Kidney epithelial cell (primary cell): Measurements from ENCODE around the gene SND1. TPM values are rescaled to one million over a fixed set of nuclear protein-coding genes. Genes with fewer than 3 reads are reported as not detected.

Experiments used
- DNase-seq: peaks from one replicate; pipeline ENCODE4 v3.0.0-alpha.2; 2010; ENCODE audit warnings: low read depth
- H3K27me3 ChIP-seq: 2 replicates; pipeline ENCODE4 v1.6.0; 2011; ENCODE audit warnings: low read length; ENCODE audit not compliant: control insufficient read depth, insufficient read depth
- H3K36me3 ChIP-seq: 2 replicates; pipeline ENCODE4 v1.5.1; 2011; ENCODE audit warnings: low read length; ENCODE audit not compliant: control insufficient read depth, insufficient read depth
- H3K4me3 ChIP-seq: 2 replicates; pipeline ENCODE4 v1.5.1; 2011; ENCODE audit warnings: low read depth, mild to moderate bottlenecking, control low read depth, low read length
- total RNA-seq: library from RNA; depleted of rRNA; stranded (reverse); fragments of >200 nt; gene quantifications from 2 replicates; pipeline ENCODE4 v1.2.3, GENCODE V29; 2015
- TF ChIP-seq, protein P1 (sequence below): IDR thresholded peaks from 2 replicates; pipeline ENCODE4 v1.5.1; 2011; ENCODE audit warnings: mild to moderate bottlenecking, moderate library complexity, low read length, control low read depth, inconsistent platforms; ENCODE audit not compliant: insufficient read depth, poor library complexity, severe bottlenecking

The SND1 gene
- total RNA-seq, 1 donor from 2014 or later: 257 TPM

DNA sequence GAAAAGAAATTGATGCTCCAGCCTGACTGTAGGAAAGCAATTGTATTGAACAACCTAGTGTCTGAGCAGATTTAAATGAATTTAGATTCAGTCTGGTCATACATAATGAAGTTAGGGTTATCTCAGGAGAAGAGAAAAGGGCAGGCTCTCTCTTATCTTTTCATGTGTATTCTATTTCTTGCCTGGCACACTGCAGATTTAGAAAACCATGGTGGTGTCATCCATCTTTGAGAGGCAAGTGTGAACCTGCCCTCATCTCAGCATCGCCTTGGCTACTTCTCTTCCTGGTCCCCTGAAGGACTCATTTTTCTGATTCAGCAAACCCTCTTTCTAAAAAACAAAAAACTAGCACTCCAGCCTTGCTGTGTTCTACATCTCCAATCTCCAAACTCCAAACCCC is 241.6 kb downstream of the SND1 start:
- DNase-seq: no peak
- Histone ChIP-seq H3K4me3 (no peak overlapping the region), H3K36me3 (peaks cover 1% of the 10 kb centered on the region), H3K27me3 (no peaks in the 10 kb centered on the region)
- TF ChIP-seq, protein P1, sequence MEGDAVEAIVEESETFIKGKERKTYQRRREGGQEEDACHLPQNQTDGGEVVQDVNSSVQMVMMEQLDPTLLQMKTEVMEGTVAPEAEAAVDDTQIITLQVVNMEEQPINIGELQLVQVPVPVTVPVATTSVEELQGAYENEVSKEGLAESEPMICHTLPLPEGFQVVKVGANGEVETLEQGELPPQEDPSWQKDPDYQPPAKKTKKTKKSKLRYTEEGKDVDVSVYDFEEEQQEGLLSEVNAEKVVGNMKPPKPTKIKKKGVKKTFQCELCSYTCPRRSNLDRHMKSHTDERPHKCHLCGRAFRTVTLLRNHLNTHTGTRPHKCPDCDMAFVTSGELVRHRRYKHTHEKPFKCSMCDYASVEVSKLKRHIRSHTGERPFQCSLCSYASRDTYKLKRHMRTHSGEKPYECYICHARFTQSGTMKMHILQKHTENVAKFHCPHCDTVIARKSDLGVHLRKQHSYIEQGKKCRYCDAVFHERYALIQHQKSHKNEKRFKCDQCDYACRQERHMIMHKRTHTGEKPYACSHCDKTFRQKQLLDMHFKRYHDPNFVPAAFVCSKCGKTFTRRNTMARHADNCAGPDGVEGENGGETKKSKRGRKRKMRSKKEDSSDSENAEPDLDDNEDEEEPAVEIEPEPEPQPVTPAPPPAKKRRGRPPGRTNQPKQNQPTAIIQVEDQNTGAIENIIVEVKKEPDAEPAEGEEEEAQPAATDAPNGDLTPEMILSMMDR: no peak

DNA sequence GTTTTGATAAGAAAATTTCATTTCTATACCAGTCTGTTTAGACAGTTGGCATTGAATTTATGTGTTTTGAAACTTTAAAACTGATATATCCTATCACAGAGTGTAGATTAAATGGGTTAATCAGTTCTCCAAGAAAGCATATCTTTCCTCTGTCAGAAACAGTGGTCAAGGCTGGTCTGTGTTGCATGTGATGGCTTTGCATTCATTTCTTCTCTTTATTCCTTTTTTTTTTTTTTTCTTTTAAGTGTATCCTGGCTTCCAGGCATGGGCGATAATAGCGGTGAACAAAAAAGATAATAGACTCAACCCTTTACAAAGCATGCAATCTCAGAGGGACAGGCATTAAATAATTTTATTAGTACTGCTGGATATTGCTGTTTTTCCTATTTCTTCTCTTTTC is 242.6 kb downstream of the SND1 start:
- DNase-seq: no peak
- TF ChIP-seq, protein P1: no peak
- Histone ChIP-seq H3K27me3 (no peaks in the 10 kb centered on the region), H3K36me3 (peaks cover 1% of the 10 kb centered on the region), H3K4me3 (no peak overlapping the region)

DNA sequence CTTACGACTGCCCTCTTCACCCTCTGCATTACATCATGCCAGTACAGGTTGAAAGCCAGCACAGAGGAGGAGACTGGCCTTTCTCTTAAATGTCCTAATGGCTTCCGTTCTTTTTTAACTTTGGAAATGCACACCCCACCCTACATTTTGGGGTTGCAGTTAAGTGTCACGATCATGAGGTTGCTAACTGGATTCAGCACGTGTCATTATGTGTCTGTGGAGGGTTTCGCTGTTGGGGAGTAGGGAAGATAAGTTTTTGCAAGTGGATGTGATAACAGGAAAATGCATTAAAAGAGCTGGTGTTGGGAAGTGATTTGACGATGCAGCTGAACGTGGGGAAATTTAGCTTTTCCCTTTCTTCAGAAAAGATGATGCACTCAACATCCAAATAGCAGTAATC is 243.4 kb downstream of the SND1 start:
- H3K36me3 ChIP-seq: peaks cover 1% of the 10 kb centered on the region
- no peak overlapping the region for H3K4me3 ChIP-seq
- DNase-seq: no peak
- no peaks in the 10 kb centered on the region for H3K27me3 ChIP-seq
- TF ChIP-seq, protein P1: no peak

DNA sequence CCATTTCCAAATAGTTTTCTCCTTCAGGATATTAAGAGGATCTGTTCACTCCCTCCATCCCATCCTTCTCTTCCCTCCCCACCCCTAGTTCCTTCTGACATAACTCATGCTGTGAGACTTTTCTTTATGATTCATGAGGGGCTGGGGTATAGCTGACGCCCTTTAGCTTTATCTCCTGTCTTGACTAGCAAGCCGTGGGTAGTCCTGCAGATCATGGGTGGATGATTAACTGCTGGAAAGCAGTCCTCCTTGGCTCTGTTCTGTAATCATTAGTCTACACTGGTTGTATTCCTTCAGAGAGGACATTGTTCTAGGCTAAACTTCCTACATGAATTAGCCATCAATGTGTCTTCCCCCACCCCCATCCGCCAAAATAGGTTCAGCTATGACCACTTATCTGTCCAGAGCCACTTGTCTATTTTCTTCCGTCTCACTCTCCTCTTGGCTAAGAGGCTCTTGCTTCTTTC is 243.9 kb downstream of the SND1 start:
- TF ChIP-seq, protein P1: no peak
- H3K36me3 ChIP-seq: peaks cover 1% of the 10 kb centered on the region
- DNase-seq: no peak
- H3K27me3 ChIP-seq: no peaks in the 10 kb centered on the region
- H3K4me3 ChIP-seq: no peak overlapping the region

DNA sequence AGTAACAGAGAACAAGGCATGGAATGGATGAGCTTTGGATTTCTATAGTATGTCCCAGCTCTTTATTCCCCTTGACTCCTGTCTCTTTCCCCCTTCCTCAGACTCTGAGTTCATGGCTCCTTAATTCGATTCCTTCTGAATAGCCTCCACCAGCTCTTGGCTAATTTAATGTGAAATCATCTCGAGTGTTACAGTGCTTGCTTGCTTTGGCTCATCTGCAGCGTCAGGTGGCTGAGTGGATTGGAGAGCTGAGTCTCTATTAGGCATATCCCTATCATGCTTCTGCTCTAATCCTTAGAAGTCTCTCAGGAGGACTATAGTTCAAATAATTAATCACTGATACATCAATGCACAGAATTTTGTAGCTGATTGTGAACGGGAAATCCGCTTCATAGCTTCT is 244.7 kb downstream of the SND1 start:
- TF ChIP-seq, protein P1: no peak
- DNase-seq: no peak
- no peak overlapping the region for H3K4me3 ChIP-seq
- peaks cover 1% of the 10 kb centered on the region for H3K36me3 ChIP-seq
- H3K27me3 ChIP-seq: no peaks in the 10 kb centered on the region

DNA sequence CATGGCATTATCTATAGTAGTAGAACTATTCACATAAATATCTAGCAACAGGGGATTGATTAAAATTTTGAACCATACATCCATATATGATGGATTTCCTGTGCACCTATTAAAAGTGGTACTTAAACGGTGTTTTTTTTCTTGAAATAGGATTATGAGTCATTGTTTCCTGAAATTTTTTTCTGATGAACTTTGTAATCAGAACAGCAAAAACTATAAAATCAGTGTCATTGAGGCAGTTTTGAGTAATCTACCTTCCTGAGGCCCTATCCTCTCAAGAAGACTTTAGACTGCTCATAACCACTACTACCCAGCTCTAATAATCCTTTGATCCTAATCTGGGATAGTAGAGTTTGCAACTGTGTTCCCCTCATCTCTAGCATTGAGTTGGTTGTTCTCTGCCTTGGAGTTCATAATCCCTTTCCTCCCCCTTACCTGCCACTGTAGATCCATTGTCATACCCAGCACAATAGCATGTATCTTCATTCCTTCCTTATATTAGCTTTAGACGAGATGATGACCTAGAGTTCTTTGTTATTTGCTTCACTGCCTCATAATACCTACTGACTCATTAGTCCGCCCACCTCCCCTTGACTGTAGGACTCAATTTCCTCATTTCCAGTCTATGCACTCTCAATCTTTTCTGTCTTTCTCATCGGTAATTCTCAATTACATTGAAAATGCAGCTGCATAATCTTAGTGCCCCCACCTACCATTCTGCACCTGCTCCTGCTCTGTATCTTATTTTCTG is 245.9 kb downstream of the SND1 start:
- TF ChIP-seq, protein P1: no peak
- Histone ChIP-seq H3K27me3 (no peaks in the 10 kb centered on the region), H3K36me3 (no peaks in the 10 kb centered on the region), H3K4me3 (no peak overlapping the region)
- DNase-seq: no peak
